ENCODE measurements around the gene PCDH9. TPM values are rescaled to one million over a fixed set of nuclear protein-coding genes. Genes with fewer than 3 reads are reported as not detected.

PCDH9 gene
- total and polyA plus RNA-seq, 3 donors from 2014 or later = 2.3 to 4.6 (median 3.5) TPM

- H3K4me3 ChIP-seq = no peak overlapping the region
- no peak for DNase-seq
- intact Hi-C loops (cut with DNase I; ENCODE audit: low total_unique reads) = no loop called here
- no peaks in the 10 kb centered on the region for H3K27me3 ChIP-seq
- no peaks in the 10 kb centered on the region for H3K9me3 ChIP-seq
- H3K4me1 ChIP-seq = no peaks in the 10 kb centered on the region
- H3K27ac ChIP-seq = no peak overlapping the region
- no peaks in the 10 kb centered on the region for H3K36me3 ChIP-seq (ENCODE audit: low read depth, missing control alignments)
- no peak for TF ChIP-seq CTCF (IDR thresholded peaks at IDR 0.05)
- TF ChIP-seq POLR2A (IDR thresholded peaks at IDR 0.05) = no peak
These were observed 513.6 kb downstream of the PCDH9 start for GRCh38 chr13:66716538-66716937.

GRCh38 chr13:66714795-66715194, 515.3 kb downstream of the PCDH9 start:
- no peak for TF ChIP-seq CTCF (IDR thresholded peaks at IDR 0.05)
- no peak for TF ChIP-seq POLR2A (IDR thresholded peaks at IDR 0.05)
- DNase-seq = no peak
- Histone ChIP-seq H3K27me3 (no peaks in the 10 kb centered on the region), H3K36me3 (ENCODE audit: low read depth, missing control alignments) (no peaks in the 10 kb centered on the region), H3K9me3 (no peaks in the 10 kb centered on the region), H3K4me3 (no peak overlapping the region), H3K27ac (no peak overlapping the region), H3K4me1 (no peaks in the 10 kb centered on the region)
- intact Hi-C loops (cut with DNase I; ENCODE audit: low total_unique reads) = no loop called here

- 86 to 93% methylated on average over 2 of the region's 2 CpGs for WGBS, 2 donors
- no peaks in the 10 kb centered on the region for H3K36me3 ChIP-seq (ENCODE audit: low read depth, missing control alignments)
- TF ChIP-seq CTCF (IDR thresholded peaks at IDR 0.05) (no peak), POLR2A (IDR thresholded peaks at IDR 0.05) (no peak)
- H3K9me3 ChIP-seq = no peaks in the 10 kb centered on the region
- H3K27me3 ChIP-seq = no peaks in the 10 kb centered on the region
- H3K4me3 ChIP-seq = no peak overlapping the region
- H3K4me1 ChIP-seq = no peaks in the 10 kb centered on the region
- H3K27ac ChIP-seq = no peak overlapping the region
- intact Hi-C loops (cut with DNase I; ENCODE audit: low total_unique reads) = no loop called here
- DNase-seq = no peak
These were observed 526.0 kb downstream of the PCDH9 start for GRCh38 chr13:66704110-66704509.

- WGBS, 2 donors = 86% methylated on average over 3 of the region's 3 CpGs
- intact Hi-C loops (cut with DNase I; ENCODE audit: low total_unique reads) = no loop called here
- no peak for TF ChIP-seq CTCF (IDR thresholded peaks at IDR 0.05)
- TF ChIP-seq POLR2A (IDR thresholded peaks at IDR 0.05) = no peak
- no peaks in the 10 kb centered on the region for H3K9me3 ChIP-seq
- H3K36me3 ChIP-seq (ENCODE audit: low read depth, missing control alignments) = no peaks in the 10 kb centered on the region
- no peaks in the 10 kb centered on the region for H3K27me3 ChIP-seq
- no peak overlapping the region for H3K27ac ChIP-seq
- H3K4me3 ChIP-seq = no peak overlapping the region
- no peak for DNase-seq
- no peaks in the 10 kb centered on the region for H3K4me1 ChIP-seq
These were observed 526.5 kb downstream of the PCDH9 start for GRCh38 chr13:66703597-66703996.

GRCh38 chr13:66700117-66700601, 530.0 kb downstream of the PCDH9 start:
- no peak overlapping the region for H3K4me3 ChIP-seq
- intact Hi-C loops (cut with DNase I; ENCODE audit: low total_unique reads) = no loop called here
- TF ChIP-seq POLR2A (IDR thresholded peaks at IDR 0.05) (no peak), CTCF (IDR thresholded peaks at IDR 0.05) (no peak)
- no peak for DNase-seq
- H3K9me3 ChIP-seq = no peaks in the 10 kb centered on the region
- H3K36me3 ChIP-seq (ENCODE audit: low read depth, missing control alignments) = no peaks in the 10 kb centered on the region
- no peaks in the 10 kb centered on the region for H3K27me3 ChIP-seq
- H3K27ac ChIP-seq = no peak overlapping the region
- WGBS, 2 donors = 51 to 57% methylated on average over 8 of the region's 8 CpGs
- no peaks in the 10 kb centered on the region for H3K4me1 ChIP-seq
